Stimulated activated CD8-positive, alpha-beta memory T cell treated with anti-CD3 and anti-CD28 coated beads, Interleukin-15, amount 100 ng/mL, for 24 hours (primary cell): ENCODE results near the gene THY1.
"Not testable (repeated sequence)": the region's sequence is repeated elsewhere in the genome, so short reads cannot be mapped to it uniquely, and the experiment has no call there.

ENCODE experiments used
- DNase-seq: peaks from one replicate; pipeline ENCODE4 v3.0.0-alpha.2; 2020; ENCODE audit warnings: low read depth

The THY1 gene

DNA sequence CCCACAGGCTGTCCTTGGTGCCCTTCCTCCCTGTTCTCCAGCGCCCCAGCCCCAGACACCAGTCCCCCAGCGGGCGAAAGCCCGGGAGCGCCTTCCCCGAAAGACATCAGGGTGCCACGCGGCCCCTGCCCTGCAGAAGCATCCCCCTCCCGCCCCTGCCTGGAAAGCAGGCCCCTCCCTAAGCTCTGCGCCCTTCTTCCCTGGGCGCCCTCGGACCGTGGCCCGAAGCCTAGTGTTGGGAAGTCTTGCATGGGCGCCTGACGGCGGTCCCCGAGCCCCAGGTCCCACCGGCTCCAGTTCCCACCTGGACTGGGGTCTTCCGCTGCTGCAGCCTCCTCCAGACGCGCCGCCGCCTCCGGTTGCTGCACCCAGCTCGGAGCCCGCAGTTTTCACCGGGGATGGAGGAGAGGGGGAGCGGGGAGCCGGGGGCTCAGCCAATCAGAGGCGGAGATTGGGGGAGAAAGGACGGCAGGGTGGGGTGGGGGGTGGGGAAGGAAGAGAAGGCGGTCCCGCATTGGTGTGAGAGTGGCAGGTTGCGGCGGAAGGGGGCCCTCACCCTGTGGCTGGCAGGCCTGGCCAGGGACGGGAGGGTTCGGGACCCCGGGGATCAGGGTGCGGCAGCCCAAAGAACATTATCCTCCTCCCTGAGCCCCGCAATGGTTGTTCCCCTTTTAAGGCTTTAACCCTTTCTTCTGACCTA, at the start of gene THY1:
THY1 (minus strand) TSS at position 364 of the 700 bp plus-strand sequence. CDS start 2,267 bp downstream, outside the sequence.
- DNase-seq: no peak

DNA sequence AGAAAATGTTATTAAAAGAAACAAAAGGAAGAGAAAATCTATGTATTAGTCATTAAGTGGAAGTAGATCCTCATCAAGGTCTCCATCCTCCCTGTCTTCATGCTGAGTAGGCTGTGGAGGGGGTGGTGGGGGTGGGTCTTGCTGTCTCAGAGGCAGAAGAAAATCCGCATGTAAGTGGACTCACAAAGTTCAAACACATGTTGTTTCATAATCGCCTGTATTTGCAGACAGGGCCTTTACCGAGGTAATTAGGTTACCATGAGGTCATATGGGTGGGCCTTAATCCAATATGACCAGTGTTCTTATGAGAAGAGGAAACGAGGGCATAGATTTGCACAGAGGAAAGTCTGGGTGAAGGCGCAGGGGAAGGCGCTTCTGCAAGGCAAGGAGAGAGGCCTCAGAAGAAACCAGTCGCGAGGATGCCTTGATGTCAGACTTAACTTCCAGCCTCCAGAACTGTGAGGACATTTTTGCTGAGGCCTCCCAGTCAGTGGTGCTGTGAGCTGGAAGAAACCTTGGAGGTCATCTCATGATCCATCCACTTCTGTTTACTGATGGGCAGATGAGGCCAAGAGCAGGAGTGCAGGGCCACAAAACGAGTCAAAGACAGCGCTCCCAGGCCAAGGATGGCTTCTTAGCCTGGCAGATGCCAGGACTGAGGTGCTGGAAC, 49.3 kb upstream of the THY1 start:
- no peak for DNase-seq

DNA sequence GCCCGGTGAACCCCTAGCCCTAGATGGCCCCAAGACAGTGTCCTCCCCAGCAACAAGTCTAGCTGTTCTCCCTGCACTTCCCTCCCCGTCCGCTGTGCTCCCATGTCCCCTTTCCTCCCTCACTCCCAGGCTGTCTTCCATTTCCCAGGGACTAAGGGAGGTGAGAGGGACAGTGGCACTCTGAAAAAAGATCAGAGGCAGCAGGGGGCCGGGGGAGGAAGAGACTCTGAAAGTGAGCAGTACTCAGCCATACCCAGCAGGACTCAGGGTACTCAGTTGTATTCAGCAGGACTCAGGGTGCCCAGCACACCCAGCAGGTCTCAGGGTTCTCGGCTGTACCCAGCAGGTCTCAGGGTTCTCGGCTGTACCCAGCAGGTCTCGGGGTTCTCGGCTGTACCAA, 48.4 kb upstream of the THY1 start:
- DNase-seq: no peak

DNA sequence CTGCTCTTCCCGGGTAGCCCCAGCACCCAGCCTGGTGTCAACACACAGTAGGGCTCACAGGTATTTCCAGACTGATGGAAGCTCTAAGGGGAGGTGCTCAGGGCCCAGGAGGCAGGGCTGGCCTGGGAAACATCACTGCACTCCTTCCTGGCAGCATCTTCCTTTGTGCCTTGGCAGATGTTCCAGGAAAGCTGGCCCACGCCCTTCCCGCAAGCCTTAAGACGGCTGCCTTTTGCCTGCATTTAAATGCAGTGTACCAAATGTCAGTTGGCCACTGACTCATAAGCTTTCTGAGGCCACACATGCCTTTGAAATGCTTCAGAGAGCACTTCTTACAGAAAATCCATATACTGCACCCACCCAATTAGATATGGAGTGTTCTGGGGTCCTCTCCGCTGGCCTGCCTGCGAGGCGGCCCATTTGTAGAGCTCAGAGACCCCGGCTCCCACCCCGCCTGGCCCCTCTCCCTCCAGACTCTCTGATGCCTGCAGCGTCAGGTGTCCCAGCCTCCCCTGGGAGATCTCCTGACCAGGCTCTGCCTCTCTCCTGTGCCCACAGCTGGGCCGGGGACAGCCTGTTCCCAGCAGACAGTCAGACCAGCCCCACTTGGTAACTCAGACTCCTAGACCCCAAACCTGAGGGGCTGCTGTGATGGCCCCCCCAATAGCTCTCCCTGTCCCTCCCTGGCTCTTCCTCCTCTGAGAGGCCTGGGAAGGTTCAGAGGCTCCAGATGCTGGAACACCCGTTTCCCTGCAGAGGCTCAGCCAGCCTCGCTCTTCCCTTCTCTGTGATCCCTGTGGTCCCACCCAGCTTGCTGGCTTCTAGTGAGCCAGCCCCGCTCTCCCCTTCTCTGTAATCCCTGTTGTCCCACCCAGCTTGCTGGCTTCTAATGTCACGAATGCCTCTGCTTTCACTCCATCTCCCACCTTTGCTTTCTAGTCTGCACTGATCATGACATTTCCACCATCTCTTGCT, 47.6 kb upstream of the THY1 start:
- DNase-seq: no peak

DNA sequence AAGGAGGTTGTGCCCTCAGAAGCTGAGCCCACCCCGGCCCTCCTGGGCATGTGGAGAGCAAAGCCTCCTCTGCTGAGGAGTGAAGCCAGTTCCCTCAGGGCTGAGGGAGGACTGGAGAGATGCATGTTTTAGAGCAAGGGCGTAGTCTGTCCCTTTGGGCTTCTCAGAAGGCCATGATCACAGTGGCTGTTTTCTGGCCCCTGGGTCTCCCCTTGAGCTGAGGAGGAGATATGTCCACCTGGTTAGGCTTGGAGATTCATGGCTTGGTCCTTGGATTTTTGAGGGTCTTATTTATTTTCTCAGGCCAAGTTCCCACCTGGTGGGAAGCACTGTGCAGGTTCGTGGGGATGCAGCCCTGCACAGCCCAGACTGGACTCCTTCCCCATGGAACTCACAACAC, 46.5 kb upstream of the THY1 start:
- DNase-seq: no peak

DNA sequence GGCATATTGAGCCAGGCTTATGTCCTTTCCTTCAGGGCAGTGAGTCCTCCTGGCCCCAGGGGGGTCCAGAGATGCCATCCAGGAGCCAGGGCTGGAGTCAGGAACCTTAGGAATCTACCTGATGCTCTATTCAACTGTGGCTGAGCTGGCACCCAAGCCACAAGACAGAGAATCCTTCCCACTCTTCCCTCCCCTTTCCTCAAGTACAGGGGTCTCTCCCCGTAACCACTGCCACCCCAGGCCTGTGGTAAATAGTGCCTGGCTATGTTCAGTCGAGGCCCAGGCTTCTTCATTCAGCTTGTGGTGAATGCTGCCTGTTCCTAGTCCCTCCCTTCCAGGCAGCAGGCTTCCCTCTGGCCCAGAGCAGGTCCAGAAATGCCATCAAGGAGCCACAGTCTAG, 45.5 kb upstream of the THY1 start:
- DNase-seq: no peak

DNA sequence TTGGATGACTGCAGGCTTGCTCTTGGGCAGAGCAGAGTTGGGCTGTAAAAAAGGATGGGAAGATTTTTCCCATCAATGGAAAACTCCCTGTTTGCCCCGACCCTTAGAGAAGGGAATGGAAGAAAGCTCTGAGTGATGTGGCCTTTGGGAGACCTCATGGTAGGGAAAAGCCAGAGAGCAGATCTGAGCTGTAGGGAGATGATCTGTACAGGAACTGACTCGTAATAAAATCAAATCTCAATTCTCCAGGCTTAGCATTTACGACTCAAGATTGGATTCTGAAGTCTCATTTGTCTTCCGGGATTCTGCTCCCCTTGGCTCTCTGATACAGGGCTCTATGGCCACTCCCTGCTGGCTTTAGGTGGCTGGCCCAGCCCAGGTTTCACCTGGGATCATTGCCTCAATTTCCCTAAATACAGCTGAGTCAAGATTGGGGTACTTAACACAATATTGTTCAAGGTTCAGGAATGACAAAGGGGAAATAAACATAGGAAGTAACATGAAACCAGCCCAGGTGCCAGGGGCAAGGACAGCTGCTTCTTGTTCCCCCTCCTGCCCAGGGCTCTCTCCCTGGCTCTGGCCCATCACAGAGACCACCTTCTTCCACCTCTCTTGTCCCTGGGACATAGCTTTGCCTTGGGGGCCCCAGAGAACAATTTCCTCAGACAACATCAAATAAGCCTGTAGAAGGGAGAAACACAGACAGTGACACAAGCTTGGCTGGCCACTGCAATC, 38.4 kb upstream of the THY1 start:
- no peak for DNase-seq

DNA sequence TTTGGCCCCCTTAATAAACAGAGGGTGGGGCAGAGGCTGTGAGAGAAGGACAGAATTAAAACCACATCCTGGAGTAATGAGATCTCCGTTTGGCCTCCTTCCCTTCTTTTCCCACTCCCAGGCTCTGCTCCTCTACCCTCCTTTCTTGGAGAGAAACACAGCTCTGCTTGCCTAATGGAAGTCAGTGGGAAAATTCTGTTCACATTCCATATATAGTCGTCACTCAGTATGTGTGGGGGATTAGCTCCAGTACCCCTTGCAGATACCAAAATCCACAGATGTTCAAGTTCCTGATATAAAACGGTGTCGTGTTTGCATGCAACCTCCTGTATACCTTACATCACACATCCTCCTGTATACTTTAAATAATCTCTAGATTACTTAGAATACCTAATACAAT, 37.6 kb upstream of the THY1 start:
- no peak for DNase-seq

DNA sequence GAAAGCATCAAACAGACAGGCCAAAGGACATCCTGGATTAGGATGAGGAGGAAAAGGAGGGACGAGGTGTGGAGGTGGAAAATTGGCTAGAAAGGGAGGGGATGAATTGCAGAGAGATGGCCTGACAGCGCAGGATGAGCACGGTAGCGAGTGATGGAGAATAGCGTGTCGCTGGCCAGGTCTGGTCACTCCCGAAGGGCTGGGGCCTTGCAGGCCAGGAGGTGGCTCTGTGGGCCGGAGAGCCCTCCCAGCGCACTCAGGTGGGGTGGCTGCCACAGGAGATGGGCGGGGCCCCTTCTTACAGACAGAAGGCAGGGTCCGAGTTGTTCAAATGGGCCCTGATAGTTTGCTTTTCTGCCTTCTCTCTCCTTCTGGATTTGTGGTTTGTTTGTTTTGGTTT, 37.1 kb upstream of the THY1 start:
- DNase-seq: no peak

DNA sequence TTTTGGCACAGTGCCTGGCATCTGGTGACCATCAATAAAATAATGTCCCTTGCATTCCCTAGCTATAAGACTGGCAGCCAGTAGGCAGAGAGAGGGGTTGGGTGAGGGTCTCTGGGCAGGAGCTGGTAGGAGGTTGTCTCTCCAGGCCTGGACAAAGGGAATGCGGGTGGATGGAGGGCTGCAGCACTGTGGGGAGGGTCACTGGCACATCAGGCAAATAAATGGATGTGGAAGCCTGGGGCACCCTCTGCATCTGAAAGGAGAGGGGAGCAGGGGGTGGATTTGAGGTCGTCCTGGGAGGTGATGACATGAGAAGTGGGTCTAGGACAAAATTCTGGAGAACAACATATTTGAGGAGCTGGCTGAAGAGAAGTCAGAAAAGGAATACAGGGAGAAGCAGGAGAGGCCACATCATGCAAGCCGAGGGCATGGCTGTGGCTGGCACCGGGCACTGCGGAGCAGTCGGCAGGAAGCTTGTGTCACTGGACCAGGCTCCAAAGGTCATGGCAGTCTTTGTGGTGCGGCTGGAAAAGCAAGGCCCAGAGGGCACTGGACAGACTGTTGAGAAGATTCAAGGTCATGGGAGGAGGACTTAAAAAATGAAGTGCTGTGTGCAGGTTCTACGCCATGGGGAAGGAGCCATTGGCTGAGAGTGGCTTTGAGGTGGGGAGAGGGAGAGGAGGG, 36.5 kb upstream of the THY1 start:
- DNase-seq: no peak

DNA sequence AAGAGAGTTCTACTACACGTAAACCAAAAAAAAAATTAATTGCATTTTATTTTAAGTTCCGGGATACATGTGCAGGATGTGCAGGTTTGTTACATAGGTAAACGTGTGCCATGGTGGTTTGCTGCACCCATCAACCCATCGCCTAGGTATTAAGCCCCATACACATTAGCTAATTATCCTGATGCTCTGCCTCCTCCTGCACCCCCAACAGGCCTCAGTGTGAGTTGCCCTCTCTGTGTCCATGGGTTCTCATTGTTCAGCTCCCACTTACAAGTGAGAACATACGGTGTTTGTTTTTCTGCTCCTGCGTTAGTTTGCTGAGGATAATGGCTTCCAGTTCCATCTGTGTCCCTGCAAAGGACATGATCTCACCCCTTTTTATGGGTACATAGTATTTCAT, 32.7 kb upstream of the THY1 start:
- not testable (repeated sequence) for DNase-seq

DNA sequence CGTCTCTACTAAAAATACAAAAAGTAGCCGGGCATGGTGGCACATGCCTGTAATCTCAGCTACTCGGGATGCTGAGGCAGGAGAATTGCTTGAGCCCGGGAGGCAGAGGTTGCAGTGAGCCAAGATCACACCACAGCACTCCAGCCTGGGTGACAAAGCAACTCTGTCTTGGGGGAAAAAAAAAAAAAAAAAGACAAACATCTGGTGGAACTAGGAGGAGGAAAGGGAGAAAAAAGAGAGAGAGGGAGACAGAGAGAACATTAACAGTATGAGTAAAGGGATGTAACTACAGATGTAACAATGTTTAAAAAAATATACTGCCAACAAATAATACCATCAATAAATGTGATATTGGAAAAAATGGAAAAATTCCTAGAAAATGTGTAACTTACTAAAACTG, 32.3 kb upstream of the THY1 start:
- not testable (repeated sequence) for DNase-seq

DNA sequence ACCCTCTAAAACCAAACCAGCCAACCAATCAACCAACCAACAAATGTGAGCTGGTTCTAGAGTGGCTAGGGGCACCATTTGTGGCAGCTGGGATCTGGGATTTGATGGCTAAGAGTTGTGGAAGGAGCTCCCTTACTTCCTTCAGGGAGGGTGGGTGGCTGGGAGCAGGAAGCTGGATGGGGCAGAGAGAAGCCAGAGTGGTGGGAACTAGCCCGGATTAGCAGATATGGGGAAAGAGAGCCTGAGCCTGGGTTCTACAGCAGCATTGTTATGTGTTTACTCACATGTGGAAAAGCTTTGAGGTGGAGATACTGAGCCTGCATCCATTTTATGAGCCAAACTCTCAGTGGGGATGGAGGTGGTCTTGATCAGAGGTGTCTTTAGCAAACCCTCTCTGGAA, 30.9 kb upstream of the THY1 start:
- DNase-seq: no peak

DNA sequence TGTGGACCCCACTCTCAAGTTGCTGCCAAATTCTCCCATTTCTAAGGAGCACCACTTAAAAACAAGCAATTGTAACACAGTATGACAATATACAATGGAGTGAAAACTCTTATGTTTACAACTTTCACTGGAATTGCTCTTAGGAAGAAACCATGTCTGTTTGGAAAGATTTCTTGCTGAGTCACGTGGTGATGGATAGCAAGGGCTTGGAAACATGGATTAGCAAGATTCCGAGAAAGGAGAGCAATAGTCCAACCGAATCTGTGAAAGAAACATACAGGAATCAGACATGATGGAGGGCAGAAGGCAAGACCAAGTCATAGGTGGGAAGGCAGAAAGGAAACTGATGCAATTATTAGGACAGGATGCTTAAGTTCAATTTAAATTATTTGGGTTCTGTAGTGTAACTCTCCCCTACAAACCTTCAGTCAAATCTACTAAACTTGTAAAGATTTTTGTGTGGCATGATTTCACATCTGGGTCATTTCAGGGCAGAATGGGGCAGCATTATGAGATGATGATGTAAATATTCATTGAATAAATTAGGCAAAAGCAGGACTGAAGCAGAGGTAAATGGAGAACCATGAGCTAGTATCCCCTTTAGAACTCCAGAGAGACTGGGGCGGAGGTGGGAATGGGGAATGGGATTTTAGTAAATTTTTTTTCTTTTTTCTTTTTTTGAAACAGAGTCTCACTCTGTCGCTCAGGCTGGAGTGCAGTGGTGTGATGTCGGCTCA, 27.8 kb upstream of the THY1 start:
- no peak for DNase-seq

DNA sequence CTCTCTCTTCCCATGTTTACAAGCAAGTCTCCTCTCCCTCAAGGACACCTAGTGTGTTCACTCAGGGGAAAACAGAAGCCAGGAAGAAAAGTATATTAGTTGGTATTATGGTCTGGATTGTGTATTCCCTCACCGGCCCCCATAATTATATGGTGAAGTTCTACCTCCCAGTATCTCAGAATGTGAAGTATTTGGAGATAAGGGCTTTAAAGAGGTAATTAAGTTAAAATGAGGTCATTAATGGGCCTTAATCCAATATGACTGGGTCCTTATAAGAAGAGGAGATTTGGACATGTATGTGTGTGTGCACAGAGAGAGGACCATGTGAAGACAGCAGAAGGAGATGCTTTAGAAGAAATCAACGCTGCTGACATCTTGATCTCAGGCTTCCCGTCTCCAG, 26.5 kb upstream of the THY1 start:
- DNase-seq: no peak

DNA sequence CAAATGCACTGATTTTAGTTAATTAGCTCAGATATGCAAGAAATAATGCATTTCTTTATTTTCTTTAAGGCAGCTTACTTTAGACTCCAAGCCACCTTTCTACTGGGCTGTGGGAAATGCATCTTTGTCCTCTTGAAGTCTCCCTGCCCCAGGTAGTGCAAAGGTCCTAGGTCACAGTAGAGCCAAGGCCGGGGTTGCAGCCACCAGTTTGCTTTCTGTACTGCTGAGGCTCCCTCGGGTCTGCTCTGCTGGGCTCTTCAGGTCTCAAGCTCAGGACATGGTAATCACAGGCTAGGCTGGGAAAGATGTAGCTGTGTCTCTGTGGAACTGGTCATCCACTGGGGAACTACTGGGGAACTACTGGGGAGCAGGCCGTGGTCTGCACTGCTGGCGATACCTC, 25.4 kb upstream of the THY1 start:
- DNase-seq: no peak

DNA sequence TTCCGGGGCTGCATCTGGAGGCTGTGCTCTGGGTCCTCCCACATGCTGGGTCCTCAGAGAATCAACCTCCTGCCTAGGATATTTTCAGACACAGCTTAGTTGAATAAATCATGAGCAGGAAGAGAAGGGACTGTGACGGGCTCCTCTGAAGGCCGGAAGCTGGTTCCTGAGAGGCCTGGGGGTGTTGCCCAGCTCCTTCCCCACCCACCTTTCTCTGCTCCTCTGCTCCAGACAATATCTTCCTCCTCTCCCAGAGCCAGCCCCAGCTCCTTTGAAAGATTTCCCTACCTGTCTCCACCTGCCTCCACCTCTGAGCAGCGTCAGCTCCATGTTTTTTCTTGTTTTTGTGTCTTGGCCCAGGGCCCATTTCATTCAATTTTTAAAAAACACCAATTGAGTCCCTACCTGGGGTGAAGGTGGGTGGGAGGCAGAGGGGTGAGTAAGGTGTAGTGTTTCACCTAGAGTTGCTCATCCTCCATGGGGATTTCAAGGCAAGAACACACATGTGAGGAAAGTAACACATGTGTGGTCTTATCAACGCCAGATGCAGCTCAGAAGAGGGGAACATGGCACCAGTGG, 24.8 kb upstream of the THY1 start:
- no peak for DNase-seq

DNA sequence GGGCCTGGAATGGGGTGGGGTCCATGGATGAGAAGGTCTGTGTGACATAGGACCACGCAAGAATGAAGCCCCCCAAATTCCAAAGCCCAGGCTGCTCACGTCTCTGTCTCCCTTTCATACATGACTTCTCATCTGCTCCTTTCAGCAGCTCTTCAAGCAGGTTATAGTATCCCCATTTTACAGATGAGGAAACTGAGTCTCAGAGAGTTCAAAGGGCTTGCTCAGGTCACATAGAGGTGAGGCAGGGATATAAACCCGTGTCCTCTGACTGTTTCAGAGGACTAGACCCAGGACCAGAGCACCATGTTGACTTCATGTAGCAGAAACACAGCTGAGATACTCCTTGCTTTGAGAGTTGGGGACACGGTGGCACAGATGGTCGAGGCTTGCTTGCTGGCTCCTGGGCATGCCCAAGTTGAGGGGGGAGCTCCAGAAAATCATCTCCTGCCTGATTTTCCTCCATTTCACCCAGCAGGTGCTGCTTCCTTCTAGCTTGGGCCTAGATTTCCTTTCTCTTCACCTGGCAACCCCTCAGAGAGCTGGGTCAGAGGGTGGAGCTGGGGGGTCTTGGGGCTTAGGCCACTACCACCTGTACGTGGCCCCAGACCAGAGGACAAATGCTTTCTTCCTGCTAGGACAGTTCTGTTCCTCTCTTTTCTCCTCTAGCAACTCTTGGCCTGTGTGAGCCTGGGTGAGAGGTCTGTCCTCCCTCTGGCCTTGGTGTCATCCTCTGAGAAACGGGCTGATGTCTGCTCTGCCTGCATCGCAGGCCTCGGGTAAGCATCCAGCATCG, 24.1 kb upstream of the THY1 start:
- no peak for DNase-seq

DNA sequence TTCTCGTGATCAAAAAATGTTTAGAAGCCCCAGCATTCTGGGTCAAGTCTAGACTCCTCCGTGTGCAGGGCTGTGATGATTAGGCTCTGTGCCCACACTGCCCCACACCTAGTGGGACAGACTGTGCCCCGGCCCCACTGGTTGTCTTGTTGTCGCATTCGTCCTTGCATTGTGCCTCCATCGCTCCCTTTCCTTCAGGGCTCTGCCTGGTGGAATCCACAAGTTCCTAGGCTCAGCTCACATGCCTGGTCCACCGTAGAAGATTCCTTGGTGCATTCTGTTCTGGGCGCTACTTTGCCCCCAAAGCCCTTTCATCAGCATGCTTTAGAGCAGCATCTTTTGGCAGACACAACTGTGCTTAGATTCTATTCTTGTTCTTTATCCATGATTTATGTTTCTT, 23.5 kb upstream of the THY1 start:
- DNase-seq: no peak

DNA sequence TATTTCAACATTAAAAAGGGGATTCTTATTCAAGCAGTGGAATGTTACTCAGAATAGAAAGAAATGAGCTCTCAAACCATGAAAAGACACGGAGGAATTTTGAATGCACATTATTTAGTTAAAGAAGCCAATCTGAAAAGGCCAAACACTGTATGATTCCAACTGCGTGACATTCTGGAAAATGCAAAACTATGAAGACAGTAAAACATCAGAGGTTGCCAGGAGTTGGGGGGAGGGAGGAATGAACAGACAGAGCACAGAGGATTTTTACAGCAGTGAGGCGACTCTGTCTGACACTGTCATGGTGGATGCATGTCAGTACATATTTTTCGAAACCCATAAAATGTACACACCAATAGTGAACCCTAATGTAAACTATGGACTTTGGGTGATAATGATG, 22.9 kb upstream of the THY1 start:
- no peak for DNase-seq
